T-helper 1 cell (primary cell): ENCODE results near the gene LAMA4.

Experiments
- DNase-seq, 5 donors: peaks; one replicate each; pipeline ENCODE4 v3.0.0-alpha.2; 2012 to 2020
- total RNA-seq, 4 donors: gene quantifications; one replicate each; lab custom pipeline; 2026; lab: John Stamatoyannopoulos, UW

LAMA4 gene, protein sequence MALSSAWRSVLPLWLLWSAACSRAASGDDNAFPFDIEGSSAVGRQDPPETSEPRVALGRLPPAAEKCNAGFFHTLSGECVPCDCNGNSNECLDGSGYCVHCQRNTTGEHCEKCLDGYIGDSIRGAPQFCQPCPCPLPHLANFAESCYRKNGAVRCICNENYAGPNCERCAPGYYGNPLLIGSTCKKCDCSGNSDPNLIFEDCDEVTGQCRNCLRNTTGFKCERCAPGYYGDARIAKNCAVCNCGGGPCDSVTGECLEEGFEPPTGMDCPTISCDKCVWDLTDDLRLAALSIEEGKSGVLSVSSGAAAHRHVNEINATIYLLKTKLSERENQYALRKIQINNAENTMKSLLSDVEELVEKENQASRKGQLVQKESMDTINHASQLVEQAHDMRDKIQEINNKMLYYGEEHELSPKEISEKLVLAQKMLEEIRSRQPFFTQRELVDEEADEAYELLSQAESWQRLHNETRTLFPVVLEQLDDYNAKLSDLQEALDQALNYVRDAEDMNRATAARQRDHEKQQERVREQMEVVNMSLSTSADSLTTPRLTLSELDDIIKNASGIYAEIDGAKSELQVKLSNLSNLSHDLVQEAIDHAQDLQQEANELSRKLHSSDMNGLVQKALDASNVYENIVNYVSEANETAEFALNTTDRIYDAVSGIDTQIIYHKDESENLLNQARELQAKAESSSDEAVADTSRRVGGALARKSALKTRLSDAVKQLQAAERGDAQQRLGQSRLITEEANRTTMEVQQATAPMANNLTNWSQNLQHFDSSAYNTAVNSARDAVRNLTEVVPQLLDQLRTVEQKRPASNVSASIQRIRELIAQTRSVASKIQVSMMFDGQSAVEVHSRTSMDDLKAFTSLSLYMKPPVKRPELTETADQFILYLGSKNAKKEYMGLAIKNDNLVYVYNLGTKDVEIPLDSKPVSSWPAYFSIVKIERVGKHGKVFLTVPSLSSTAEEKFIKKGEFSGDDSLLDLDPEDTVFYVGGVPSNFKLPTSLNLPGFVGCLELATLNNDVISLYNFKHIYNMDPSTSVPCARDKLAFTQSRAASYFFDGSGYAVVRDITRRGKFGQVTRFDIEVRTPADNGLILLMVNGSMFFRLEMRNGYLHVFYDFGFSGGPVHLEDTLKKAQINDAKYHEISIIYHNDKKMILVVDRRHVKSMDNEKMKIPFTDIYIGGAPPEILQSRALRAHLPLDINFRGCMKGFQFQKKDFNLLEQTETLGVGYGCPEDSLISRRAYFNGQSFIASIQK (N-terminal part only)
- 0 reads per million in 4 donors for total RNA-seq

GRCh38 chr6:112253841-112254816 lies at the start of gene LAMA4:
TSS of gene LAMA4 (minus strand) at chr6:112254567. CDS start at chr6:112254150, 417 bp downstream.
- DNase-seq = no peak

- DNase-seq = no peak
Measured at GRCh38 chr6:112302142-112302705, 47.9 kb upstream of the LAMA4 start.

- no peak for DNase-seq
Measured at GRCh38 chr6:112300896-112301295, 46.5 kb upstream of the LAMA4 start.

- DNase-seq = no peak
Measured at GRCh38 chr6:112298816-112299281, 44.5 kb upstream of the LAMA4 start.

- DNase-seq = no peak
Measured at GRCh38 chr6:112298021-112298745, 43.8 kb upstream of the LAMA4 start.

GRCh38 chr6:112296694-112297093 lies 42.3 kb upstream of the LAMA4 start:
- DNase-seq = no peak

DNA sequence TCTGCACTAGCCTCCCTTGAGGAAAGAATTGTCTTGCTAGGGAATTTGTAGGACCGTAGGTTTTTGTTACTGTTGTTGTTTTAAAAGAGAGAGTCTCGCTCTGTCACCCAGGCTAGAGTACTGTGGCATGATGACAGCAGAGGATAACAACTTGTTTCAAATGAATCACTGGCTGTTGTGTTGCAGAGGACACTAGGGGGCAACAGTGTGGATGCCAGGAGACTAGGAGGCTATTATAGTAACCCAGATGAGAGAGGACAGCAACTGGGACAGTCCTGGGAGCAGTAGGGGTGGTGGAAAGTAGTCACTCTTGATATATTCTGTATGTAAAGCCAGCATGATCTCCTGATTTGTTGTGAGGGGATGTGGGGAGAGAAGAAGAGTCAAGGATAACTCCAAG lies 41.8 kb upstream of the LAMA4 start:
- DNase-seq = no peak

GRCh38 chr6:112291161-112291762 lies 36.9 kb upstream of the LAMA4 start:
- DNase-seq = no peak

DNA sequence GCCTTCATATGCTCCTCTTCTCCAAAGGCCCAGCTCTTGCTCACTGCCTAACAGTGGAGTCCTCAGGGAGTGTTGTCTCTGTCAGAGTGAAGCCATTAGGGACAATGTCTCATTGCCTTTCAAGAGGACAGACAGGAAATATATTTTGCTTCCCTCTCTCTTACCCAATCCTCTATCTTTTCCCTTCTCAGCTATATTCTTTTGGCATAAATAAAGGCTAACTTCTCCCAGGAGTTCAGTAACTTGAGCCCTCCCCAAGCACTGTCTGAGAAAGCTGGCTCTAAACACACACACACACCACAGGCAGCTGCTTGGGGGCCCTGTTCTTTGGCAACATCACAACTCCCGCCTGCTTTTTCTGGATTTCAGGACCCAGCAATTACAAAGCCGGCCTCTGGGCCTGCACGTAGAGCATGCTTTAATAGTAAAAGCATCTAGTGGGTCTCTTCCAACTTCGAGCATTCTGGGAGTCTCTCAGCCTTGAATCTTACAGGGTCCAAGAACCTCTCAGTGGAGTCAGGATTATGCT lies 34.7 kb upstream of the LAMA4 start:
- no peak for DNase-seq

DNA sequence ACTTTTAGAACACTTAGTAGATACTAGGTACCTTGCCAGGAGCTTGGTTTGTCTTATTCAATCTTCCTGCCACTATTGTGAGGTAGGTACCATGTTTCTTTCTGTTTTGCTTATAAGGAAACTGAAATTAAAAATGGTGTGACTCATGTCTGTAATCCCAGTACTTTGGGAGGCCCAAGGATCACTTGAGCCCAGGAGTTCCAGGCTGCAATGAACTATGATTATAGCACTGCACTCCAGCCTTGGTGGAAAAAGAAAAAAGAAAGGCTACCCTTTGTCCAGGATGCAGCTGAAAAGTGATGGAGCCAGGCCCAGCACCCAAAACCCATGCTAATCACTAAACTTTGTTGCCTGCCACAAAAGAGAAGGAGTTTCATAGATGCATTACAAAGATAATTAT lies 34.1 kb upstream of the LAMA4 start:
- DNase-seq = peak in 1 of 5 donors; percentile 7

GRCh38 chr6:112287577-112288225 lies 33.3 kb upstream of the LAMA4 start:
- DNase-seq = no peak

DNA sequence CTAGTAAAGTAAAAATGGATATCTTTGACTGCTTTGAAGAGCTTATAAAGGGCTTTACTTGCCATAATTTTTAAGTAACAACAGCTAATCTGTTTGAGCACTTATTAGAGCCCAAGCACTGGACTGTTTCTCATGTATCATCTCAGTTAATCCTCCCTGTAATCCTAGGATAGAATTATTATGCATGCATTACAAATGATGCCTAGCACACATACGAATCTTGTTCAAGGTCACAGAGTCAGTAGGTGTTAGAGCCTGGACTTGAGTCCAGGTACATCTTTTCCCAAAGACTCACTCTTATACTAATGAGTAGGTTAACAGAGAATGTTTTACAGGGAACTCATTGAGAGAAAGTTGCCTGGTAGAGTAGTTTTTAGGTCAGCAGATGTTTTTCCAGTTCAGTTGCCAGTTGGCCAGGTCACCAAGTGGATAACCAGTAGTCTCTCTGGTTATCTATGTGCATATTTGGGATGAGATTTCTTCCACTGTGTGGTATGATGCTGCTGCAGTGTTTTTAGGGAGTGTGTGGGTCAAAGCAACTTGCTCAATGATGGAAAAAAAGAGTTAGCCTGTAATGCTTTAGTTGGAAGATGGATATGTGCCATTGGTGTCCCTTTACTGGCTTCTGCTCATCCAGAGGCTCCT lies 32.3 kb upstream of the LAMA4 start:
- DNase-seq = no peak

DNA sequence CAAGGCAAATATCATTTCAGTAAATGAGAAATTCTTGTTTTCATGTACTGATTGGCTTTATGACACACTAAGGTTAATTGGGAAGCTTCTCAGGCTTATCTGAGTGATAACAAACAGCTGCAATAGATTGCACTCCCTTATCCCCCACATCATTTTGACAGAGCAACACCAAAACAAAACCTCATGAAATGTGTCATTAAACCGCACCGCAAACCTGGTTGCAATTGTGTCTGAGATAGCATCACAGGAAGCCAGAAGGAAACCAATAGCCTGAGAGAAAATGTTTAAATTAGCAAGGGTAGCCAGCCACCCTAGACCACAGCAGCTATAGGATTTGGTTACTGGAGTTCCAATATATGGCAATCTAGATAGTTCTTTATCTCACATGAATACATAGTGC lies 31.6 kb upstream of the LAMA4 start:
- peak in 4 of 5 donors; percentile 4 to 83 (median 9) for DNase-seq

DNA sequence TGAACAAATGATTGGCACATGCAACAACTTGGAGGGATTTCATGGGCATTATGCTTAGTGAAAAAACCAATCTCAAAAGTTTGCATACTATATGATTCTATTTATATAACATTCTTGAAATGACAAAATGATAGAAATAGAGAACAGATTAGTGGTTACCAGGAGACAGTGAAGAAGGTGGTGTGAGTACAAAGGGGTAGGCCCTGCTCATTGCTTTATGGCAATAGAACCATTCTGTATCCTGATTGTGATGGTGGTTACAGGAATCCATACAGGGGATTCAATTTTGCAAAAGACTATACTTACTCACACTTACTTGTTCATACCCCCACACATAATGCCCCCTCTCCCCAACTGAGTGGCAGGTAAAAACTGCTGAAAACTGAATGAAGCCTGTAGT lies 30.2 kb upstream of the LAMA4 start:
- DNase-seq = no peak

GRCh38 chr6:112283621-112284020 lies 29.3 kb upstream of the LAMA4 start:
- no peak for DNase-seq

DNA sequence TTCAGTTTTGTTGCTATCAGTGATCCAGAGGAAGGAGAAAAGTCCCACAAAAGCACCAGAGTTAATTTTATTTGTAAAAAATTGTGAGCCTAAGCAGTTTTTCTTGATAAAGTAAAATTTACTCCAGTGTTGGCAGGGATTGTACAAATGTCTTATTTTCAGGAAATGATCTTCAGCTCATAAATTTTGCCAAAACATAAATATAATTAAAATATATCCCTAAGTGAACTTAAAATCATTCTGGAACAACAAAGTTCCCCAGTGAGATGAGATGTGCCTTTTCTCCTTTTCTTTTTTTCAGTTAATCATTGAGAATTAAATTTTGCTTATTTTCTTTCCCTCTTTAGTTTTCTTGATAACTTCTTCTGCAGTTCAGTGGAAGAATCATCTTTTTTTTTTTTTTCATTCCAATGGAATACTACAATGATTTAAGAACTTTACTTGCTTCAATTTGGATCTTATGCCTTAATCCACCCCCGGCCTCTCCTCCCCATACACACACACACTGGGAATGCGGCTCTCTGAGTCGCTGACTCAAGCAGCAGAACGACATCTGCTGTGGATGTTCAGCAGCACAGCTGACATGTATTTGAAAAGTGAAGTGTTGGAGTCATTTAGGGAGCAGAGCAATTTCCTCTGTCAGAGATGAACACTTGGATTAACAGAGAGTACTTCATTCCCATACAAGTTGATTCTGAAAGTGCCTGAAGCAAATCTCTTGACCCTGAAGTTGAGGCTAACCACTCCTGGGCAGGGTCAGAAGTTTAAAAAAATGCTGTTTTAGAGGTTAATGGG lies 27.7 kb upstream of the LAMA4 start:
- no peak for DNase-seq

DNA sequence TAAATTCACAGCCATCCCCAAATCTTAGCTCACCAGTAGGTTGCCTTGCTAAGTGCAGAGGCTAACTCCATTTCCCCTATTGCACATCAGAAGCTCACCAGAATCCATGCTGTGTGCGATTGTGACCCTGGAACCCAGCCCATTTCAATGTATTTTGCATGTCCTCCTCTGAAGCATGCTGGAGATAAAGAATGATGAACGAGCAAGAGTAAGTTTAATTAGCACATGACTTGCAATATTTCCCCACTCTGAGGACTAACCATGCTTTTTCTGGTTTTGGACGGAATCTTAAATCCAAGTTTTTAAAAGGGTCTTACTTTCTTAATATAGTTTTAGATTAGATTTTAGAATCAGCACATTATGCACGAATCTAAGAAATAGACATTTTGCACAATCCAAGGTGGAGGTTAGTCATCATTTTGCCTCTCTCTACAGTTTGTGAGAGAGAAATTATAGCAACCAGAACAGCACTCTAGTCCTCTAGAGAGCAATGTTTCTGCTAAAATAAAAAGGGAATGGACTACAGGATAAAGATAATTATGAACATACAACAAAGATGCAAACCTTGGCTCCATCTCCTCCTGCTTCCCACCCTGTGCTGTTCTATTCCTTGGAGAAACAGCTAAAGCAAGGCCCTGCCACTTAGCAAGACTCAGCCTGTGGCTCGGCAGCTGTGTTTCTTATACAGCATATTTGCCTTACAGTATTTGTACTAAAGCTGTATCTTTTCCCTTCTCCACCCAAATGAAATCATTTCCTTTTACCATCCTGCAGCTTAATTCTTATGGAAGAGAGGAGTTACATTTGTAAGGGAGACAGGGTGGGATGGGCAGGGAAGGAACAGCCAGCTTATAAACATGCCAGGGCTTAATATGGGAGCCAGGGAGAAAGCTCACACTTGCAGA lies 24.9 kb upstream of the LAMA4 start:
- no peak for DNase-seq
